A375 (cell line): ENCODE results near the gene PSMD11. TPM values are rescaled to one million over a fixed set of nuclear protein-coding genes. Genes with fewer than 3 reads are reported as not detected.

Experiments used
- small RNA-seq: library from RNA; depleted of rRNA; stranded (forward); fragments of <200 nt; gene quantifications from one replicate; pipeline ENCODE3, GENCODE V24; 2014
- total RNA-seq: library from RNA; depleted of rRNA; stranded (reverse); fragments of >200 nt; shearing (Covaris generic); gene quantifications from 2 replicates; pipeline ENCODE4 v1.2.3, GENCODE V29; 2014; rRNA removed

The PSMD11 gene
- 102 and 134 TPM in 2 replicates for total RNA-seq

DNA sequence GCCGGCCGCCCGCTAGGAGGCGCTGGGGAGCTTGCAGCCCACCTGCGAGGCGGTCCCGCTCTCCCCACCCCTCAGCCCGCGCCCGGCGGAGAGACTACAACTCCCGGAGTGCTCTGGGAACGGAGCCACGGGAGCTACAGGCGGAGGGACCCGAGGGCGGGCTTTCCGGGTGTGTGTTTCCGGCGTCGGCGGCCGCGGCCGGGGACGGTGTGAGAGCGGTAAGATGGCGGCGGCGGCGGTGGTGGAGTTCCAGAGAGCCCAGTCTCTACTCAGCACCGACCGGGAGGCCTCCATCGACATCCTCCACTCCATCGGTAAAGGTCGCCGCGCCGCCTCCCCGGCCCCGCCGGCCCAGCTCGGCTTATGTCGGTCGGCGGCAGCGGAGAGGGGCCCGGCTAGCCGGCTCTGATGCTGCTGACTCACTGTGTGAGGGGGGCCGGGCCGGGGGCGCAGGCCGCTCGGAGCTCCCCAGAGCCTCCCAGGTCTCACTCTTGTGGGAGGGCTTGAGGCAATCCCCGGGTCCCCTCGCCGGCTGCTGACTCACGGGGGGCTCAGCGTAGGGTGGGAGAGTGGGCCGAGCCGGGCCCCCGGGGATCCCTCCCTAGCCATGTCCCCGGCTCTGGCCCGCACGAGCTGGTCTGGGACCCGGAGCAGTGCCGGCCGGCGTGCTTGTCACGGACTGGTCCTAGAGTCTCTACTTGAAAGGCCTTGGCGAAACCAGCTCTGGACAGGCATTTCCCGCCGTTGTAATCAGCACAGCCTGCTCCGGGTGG lies at the start of gene PSMD11:
TSS of gene PSMD11 (plus strand) at position 210 of the 773 bp plus-strand sequence. CDS start at position 224, 14 bp downstream.

DNA sequence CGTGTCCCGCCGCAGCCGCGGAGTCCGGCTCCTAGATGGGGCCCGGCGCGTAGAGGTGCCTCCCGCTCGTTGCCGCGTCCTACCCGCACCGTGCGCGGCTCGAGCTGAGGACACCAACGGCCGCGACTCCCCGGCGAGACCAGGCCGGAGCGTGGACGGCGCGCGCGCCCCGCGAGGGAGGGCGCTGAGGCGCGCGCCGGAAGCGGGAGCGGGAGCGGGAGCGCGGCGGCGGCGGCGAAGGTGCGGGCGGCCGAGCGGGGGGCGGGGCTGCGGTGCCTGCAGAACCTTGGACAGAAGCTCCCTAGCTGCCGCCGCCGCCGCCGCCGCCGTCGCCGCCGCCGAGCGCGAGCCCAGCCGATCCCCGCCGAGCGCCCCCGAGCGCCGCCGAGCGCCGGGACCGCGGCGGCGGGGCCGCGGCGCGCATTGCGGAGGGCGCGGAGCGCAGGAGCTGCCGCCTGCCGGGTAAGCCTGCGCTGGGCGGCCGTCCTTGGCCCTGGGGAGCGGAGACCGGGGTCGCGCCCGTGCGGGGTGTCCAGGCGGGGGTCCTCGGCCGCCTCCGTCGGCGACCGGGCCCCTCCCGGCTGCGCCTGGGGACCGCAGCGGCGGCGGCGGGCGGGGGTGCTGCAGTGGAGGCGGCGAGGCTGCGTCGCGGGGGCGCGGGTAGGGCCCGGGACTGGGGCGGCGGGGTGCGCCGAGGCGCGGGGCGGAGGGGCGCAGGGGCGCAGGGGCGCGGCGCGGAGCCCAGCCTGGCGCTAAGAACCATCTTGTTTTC lies 42.6 kb downstream of the PSMD11 start, which contains the start of gene CDK5R1:
TSS of gene CDK5R1 (plus strand) at position 293 of the 772 bp plus-strand sequence. CDS start 628 bp downstream, outside the sequence.

Small RNA genes within 50 kb of the gene (small RNA-seq; reads per million reads assigned to genes)
- gene AC005899.2 (not detected), gene AC005899.6 (not detected), gene RF00019 (not detected)

Other genes starting within 250 kb of the PSMD11 start
- gene RHBDL3, start 178.7 kb upstream of the PSMD11 start, total RNA-seq, result 0.27 and 0.34 TPM in 2 replicates
- gene C17orf75, start 102.3 kb upstream of the PSMD11 start, total RNA-seq, result 45.4 and 63.0 TPM in 2 replicates
- gene ZNF207, start 94.4 kb upstream of the PSMD11 start, total RNA-seq, result 114 and 121 TPM in 2 replicates
- gene CDK5R1, start 42.5 kb downstream of the PSMD11 start, total RNA-seq, result 5.0 and 5.1 TPM in 2 replicates